Prostate gland (tissue), 2 donors: ENCODE measurements around the gene TSEN54. TPM values are rescaled to one million over a fixed set of nuclear protein-coding genes. Genes with fewer than 3 reads are reported as not detected.

Experiments used
- DNase-seq: peaks from one replicate; pipeline ENCODE4 v3.0.0-alpha.2; 2019; ENCODE audit warnings: low spot score
- H3K27ac ChIP-seq, 2 donors: fragments of 200-600 bp; sonication (generic); 2 replicates each; pipeline ENCODE4 v1.5.1; 2017 to 2019
- H3K27me3 ChIP-seq: fragments of 200-600 bp; sonication (generic); replicated peaks from 2 replicates; pipeline ENCODE4 v1.5.1; 2019; ENCODE audit not compliant: insufficient read depth
- H3K36me3 ChIP-seq, 2 donors: fragments of 200-600 bp; sonication (generic); 1 replicate in 1 of 2; 2 replicates in 1 of 2; pipeline versions ENCODE4 v1.5.1 to v1.8.1; 2017 to 2019
- H3K4me1 ChIP-seq: fragments of 200-600 bp; sonication (generic); replicated peaks from 2 replicates; pipeline ENCODE4 v1.5.1; 2019
- H3K4me3 ChIP-seq, 2 donors: fragments of 200-600 bp; sonication (generic); 2 replicates each; pipeline ENCODE4 v1.5.1; 2017 to 2019
- H3K9me3 ChIP-seq: fragments of 200-600 bp; sonication (generic); 2 replicates; pipeline ENCODE4 v1.5.1; 2017
- CTCF ChIP-seq, 4 experiments: fragments of 200-600 bp in 2 of 4; fragments of 450-650 bp in 2 of 4; sonication (generic) in 2 of 4; IDR thresholded peaks; 1 replicate in 3 of 4; 2 replicates in 1 of 4; pipeline ENCODE4 v1.5.1; 2016 to 2019; ENCODE audit warnings: antibody characterized with exemption in 4 of 4, mild to moderate bottlenecking in 2 of 4, moderate library complexity in 2 of 4
- POLR2A ChIP-seq: fragments of 450-650 bp; IDR thresholded peaks from one replicate; pipeline ENCODE4 v1.6.1; 2016; ENCODE audit warnings: antibody characterized with exemption, mild to moderate bottlenecking
- POLR2AphosphoS5 ChIP-seq: sonication (generic); formaldehyde crosslinking; IDR thresholded peaks from one replicate; pipeline ENCODE4 v1.6.1; 2017; ENCODE audit warnings: antibody characterized with exemption
- WGBS: methylation state at CpG from one replicate; pipeline ENCODE4 v1.1.5; 2018; 5-methylcytosine and 5-hydroxymethylcytosine counted together
- intact Hi-C: fragments of 100-400 bp; cut with DNase I; formaldehyde crosslinking; loops from one replicate; pipeline ENCODE4 v1.14.2; 2022
- total RNA-seq, 2 donors: library from RNA; depleted of rRNA; stranded (reverse); fragments of >200 nt; gene quantifications; one replicate each; pipeline ENCODE4 v1.1.0, GENCODE V29; 2016

TSEN54 gene
- total RNA-seq, 2 donors from 2014 or later, result 45.9 to 56.2 TPM

- 100% methylated on average over 2 of the region's 2 CpGs for WGBS
- no peak for DNase-seq
- Histone ChIP-seq H3K36me3 (no peaks in the 10 kb centered on the region), H3K4me1 (no peaks in the 10 kb centered on the region), H3K9me3 (no peaks in the 10 kb centered on the region), H3K27me3 (no peaks in the 10 kb centered on the region), H3K4me3 (no peak overlapping the region), H3K27ac (no peak overlapping the region)
- intact Hi-C loops, result no loop called here
- TF ChIP-seq POLR2A, result no peak
- TF ChIP-seq POLR2AphosphoS5, result no peak
- no peak for TF ChIP-seq CTCF (IDR thresholded peaks at IDR 0.05)
These were observed 43.1 kb upstream of the TSEN54 start for GRCh38 chr17:75473246-75473645.

DNA sequence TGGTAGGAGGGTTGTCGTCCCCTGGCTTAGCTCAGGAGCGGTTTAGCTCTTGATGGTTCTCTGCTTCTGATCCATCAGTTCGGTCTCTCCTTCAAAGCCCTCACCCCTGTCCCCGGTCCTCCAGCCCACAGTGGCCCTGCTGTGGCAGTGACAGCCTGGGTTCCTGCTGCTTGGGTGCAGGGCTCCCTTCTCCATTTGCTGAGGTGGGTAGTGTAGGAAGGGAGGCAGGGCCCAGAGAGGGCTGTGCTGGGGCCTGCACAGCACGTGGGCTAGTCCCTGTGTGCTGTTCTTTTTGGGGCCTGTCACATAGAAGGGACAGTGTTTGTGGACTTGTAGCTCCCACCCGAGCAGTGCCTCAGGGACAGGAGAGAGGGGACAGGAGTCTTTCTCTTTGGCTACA, 41.6 kb upstream of the TSEN54 start:
- H3K36me3 ChIP-seq, result no peaks in the 10 kb centered on the region
- no peak overlapping the region for H3K4me3 ChIP-seq
- H3K27ac ChIP-seq, result no peak overlapping the region
- 85% methylated on average over 6 of the region's 6 CpGs for WGBS
- no peak for TF ChIP-seq CTCF (IDR thresholded peaks at IDR 0.05)
- no peak for TF ChIP-seq POLR2A
- TF ChIP-seq POLR2AphosphoS5, result no peak
- no peaks in the 10 kb centered on the region for H3K27me3 ChIP-seq
- no peaks in the 10 kb centered on the region for H3K4me1 ChIP-seq
- intact Hi-C loops, result no loop called here
- DNase-seq, result no peak
- no peaks in the 10 kb centered on the region for H3K9me3 ChIP-seq

- 82% methylated on average over 12 of the region's 13 CpGs for WGBS
- no peaks in the 10 kb centered on the region for H3K4me1 ChIP-seq
- intact Hi-C loops, result no loop called here
- no peak for DNase-seq
- H3K4me3 ChIP-seq, result no peak overlapping the region
- no peaks in the 10 kb centered on the region for H3K36me3 ChIP-seq
- TF ChIP-seq CTCF (IDR thresholded peaks at IDR 0.05) (no peak), POLR2AphosphoS5 (no peak)
- H3K9me3 ChIP-seq, result no peaks in the 10 kb centered on the region
- H3K27ac ChIP-seq, result no peak overlapping the region
- no peaks in the 10 kb centered on the region for H3K27me3 ChIP-seq
These were observed 41.0 kb upstream of the TSEN54 start for GRCh38 chr17:75475144-75475835.

- no peak for DNase-seq
- no peaks in the 10 kb centered on the region for H3K9me3 ChIP-seq
- 51% methylated on average over 3 of the region's 3 CpGs for WGBS
- no peaks in the 10 kb centered on the region for H3K4me1 ChIP-seq
- TF ChIP-seq CTCF (IDR thresholded peaks at IDR 0.05) (no peak), POLR2A (no peak), POLR2AphosphoS5 (no peak)
- peak overlapping the region in 1 of 2 donors; percentile 24 for H3K27ac ChIP-seq
- H3K36me3 ChIP-seq, result no peaks in the 10 kb centered on the region
- intact Hi-C loops, result no loop called here
- no peaks in the 10 kb centered on the region for H3K27me3 ChIP-seq
- no peak overlapping the region for H3K4me3 ChIP-seq
These were observed 40.5 kb upstream of the TSEN54 start for GRCh38 chr17:75475851-75476250.

DNA sequence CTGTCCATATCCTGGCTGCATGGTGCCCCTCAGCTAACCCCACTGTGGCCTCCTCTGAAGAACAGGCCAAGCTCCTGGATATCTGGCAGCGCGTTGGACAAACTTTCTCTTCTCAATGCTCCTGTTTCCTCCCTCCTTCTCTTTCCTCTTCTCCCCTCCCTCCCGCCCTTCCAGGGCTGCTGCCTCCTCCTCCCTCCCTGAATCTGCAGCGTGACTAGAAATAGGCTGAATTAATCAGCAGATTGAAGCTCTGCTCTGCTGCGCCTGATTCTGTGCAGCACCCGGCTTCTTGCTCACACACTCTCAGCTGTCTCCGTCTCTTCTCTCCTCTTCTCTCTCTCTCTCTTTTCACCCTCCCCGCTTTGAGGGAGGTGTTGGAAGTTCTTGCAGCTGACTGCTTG, 40.1 kb upstream of the TSEN54 start:
- no peaks in the 10 kb centered on the region for H3K36me3 ChIP-seq
- H3K9me3 ChIP-seq, result no peaks in the 10 kb centered on the region
- no peaks in the 10 kb centered on the region for H3K4me1 ChIP-seq
- H3K27me3 ChIP-seq, result no peaks in the 10 kb centered on the region
- no peak overlapping the region for H3K4me3 ChIP-seq
- H3K27ac ChIP-seq, result peak overlapping the region in 1 of 2 donors; percentile 24
- DNase-seq, result no peak
- no peak for TF ChIP-seq POLR2AphosphoS5
- no peak for TF ChIP-seq POLR2A
- no peak for TF ChIP-seq CTCF (IDR thresholded peaks at IDR 0.05)
- intact Hi-C loops, result no loop called here
- 63% methylated on average over 8 of the region's 8 CpGs for WGBS
